Measurements from ENCODE around the gene PRELID2.
A peak's percentile ranks its signal among the peaks of the same experiment; 100 is the strongest.
"Not testable (repeated sequence)": the region's sequence is repeated elsewhere in the genome, so short reads cannot be mapped to it uniquely, and the experiment has no call there.

PRELID2 gene

GRCh38 chr5:145838276-145838675, 3.1 kb upstream of the PRELID2 start:
- DNase-seq: no peak

GRCh38 chr5:145836241-145836640, 1.1 kb upstream of the PRELID2 start:
- not testable (repeated sequence) for DNase-seq

GRCh38 chr5:145835848-145836239, 702 bp upstream of the PRELID2 start:
- DNase-seq: no peak

GRCh38 chr5:145834554-145834916, 607 bp downstream of the PRELID2 start:
- DNase-seq: no peak

GRCh38 chr5:145833631-145834200, 1.4 kb downstream of the PRELID2 start:
- DNase-seq: no peak

GRCh38 chr5:145830594-145830993, 4.5 kb downstream of the PRELID2 start:
- no peak for DNase-seq

GRCh38 chr5:145829708-145830361, 5.3 kb downstream of the PRELID2 start:
- DNase-seq: no peak

GRCh38 chr5:145826895-145827674, 8.1 kb downstream of the PRELID2 start:
- no peak for DNase-seq

- DNase-seq: peak; percentile 43
Measured at GRCh38 chr5:145825751-145826180, 9.4 kb downstream of the PRELID2 start.

- DNase-seq: no peak
Measured at GRCh38 chr5:145824040-145824439, 11.1 kb downstream of the PRELID2 start.

- no peak for DNase-seq
Measured at GRCh38 chr5:145818604-145819003, 16.5 kb downstream of the PRELID2 start.

- no peak for DNase-seq
Measured at GRCh38 chr5:145812877-145813276, 22.3 kb downstream of the PRELID2 start.

GRCh38 chr5:145811834-145812625, 23.1 kb downstream of the PRELID2 start:
- DNase-seq: peak; percentile 42

- DNase-seq: no peak
Measured at GRCh38 chr5:145806923-145807322, 28.2 kb downstream of the PRELID2 start.

- no peak for DNase-seq
Measured at GRCh38 chr5:145805819-145806218, 29.3 kb downstream of the PRELID2 start.

GRCh38 chr5:145804701-145805100, 30.4 kb downstream of the PRELID2 start:
- no peak for DNase-seq

- no peak for DNase-seq
Measured at GRCh38 chr5:145803112-145804004, 31.8 kb downstream of the PRELID2 start.

GRCh38 chr5:145801195-145801594, 33.9 kb downstream of the PRELID2 start:
- no peak for DNase-seq

GRCh38 chr5:145800181-145800580, 35.0 kb downstream of the PRELID2 start:
- no peak for DNase-seq

- DNase-seq: not testable (repeated sequence)
Measured at GRCh38 chr5:145798503-145798902, 36.6 kb downstream of the PRELID2 start.

GRCh38 chr5:145797336-145797735, 37.8 kb downstream of the PRELID2 start:
- no peak for DNase-seq

- DNase-seq: no peak
Measured at GRCh38 chr5:145796318-145796717, 38.8 kb downstream of the PRELID2 start.
